ENCODE measurements around the gene CPA4.

- TF ChIP-seq, protein P1, sequence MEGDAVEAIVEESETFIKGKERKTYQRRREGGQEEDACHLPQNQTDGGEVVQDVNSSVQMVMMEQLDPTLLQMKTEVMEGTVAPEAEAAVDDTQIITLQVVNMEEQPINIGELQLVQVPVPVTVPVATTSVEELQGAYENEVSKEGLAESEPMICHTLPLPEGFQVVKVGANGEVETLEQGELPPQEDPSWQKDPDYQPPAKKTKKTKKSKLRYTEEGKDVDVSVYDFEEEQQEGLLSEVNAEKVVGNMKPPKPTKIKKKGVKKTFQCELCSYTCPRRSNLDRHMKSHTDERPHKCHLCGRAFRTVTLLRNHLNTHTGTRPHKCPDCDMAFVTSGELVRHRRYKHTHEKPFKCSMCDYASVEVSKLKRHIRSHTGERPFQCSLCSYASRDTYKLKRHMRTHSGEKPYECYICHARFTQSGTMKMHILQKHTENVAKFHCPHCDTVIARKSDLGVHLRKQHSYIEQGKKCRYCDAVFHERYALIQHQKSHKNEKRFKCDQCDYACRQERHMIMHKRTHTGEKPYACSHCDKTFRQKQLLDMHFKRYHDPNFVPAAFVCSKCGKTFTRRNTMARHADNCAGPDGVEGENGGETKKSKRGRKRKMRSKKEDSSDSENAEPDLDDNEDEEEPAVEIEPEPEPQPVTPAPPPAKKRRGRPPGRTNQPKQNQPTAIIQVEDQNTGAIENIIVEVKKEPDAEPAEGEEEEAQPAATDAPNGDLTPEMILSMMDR (conservative IDR thresholded peaks at IDR 0.05), result no peak
- TF ChIP-seq ZFX (IDR thresholded peaks at IDR 0.05), result no peak
Observed at GRCh38 chr7:130304878-130305277, 11.9 kb downstream of the CPA4 start.

Measured in C4-2B (cell line).